GM19351 (cell line): Measurements from ENCODE around the gene ZFP36L1.
A peak's percentile ranks its signal among the peaks of the same experiment; 100 is the strongest.

ENCODE experiments used
- ATAC-seq: cut with Tn5 transposase; IDR thresholded peaks from one replicate; pipeline ENCODE4 v1.9.1; 2021; ENCODE audit warnings: mild to moderate bottlenecking, moderate library complexity; ENCODE audit not compliant: unreplicated experiment

Gene ZFP36L1

GRCh38 chr14:68792979-68793733 is at the start of gene ZFP36L1:
ZFP36L1 (minus strand) TSS chr14:68793067; CDS start chr14:68792938, 129 bp downstream.
- peak; percentile 42 for ATAC-seq

GRCh38 chr14:68842298-68842697 is 49.4 kb upstream of the ZFP36L1 start:
- ATAC-seq, result no peak

- no peak for ATAC-seq
These were observed 48.3 kb upstream of the ZFP36L1 start for GRCh38 chr14:68841016-68841809.

GRCh38 chr14:68840454-68840853 is 47.6 kb upstream of the ZFP36L1 start:
- no peak for ATAC-seq

- no peak for ATAC-seq
These were observed 43.2 kb upstream of the ZFP36L1 start for GRCh38 chr14:68836082-68836481.

GRCh38 chr14:68834816-68835215 is 41.9 kb upstream of the ZFP36L1 start:
- no peak for ATAC-seq

- no peak for ATAC-seq
These were observed 35.8 kb upstream of the ZFP36L1 start for GRCh38 chr14:68828698-68829097.

GRCh38 chr14:68825729-68826128 is 32.9 kb upstream of the ZFP36L1 start:
- ATAC-seq, result no peak

GRCh38 chr14:68824517-68825347 is 31.9 kb upstream of the ZFP36L1 start:
- ATAC-seq, result no peak

- ATAC-seq, result no peak
These were observed 31.3 kb upstream of the ZFP36L1 start for GRCh38 chr14:68824207-68824516.

GRCh38 chr14:68823434-68824206 is 30.8 kb upstream of the ZFP36L1 start:
- ATAC-seq, result no peak

- no peak for ATAC-seq
These were observed 30.1 kb upstream of the ZFP36L1 start for GRCh38 chr14:68822926-68823325.

- peak; percentile 76 for ATAC-seq
These were observed 29.3 kb upstream of the ZFP36L1 start for GRCh38 chr14:68822132-68822651.

- peak; percentile 28 for ATAC-seq
These were observed 28.3 kb upstream of the ZFP36L1 start for GRCh38 chr14:68820999-68821683.

GRCh38 chr14:68820536-68820935 is 27.7 kb upstream of the ZFP36L1 start:
- no peak for ATAC-seq

- no peak for ATAC-seq
These were observed 27.3 kb upstream of the ZFP36L1 start for GRCh38 chr14:68820119-68820518.

GRCh38 chr14:68819260-68819691 is 26.4 kb upstream of the ZFP36L1 start:
- no peak for ATAC-seq

- no peak for ATAC-seq
These were observed 24.8 kb upstream of the ZFP36L1 start for GRCh38 chr14:68817506-68818212.

- no peak for ATAC-seq
These were observed 24.1 kb upstream of the ZFP36L1 start for GRCh38 chr14:68816943-68817430.
